Esophagus (tissue), 2 donors: ENCODE results near the gene SMAD6. TPM values are rescaled to one million over a fixed set of nuclear protein-coding genes. Genes with fewer than 3 reads are reported as not detected.

Experiments used
- H3K27ac ChIP-seq, 2 donors: one replicate each; pipeline ENCODE4 v1.5.1; 2013; ENCODE audit warnings: low read depth in 2 of 2, mild to moderate bottlenecking in 2 of 2, inconsistent platforms in 1 of 2, low read length in 1 of 2, moderate library complexity in 1 of 2
- H3K27me3 ChIP-seq, 2 donors: one replicate each; pipeline ENCODE4 v1.6.1; 2013; ENCODE audit warnings: low read length in 2 of 2, control low read depth in 1 of 2, mild to moderate bottlenecking in 1 of 2; ENCODE audit not compliant: insufficient read depth in 2 of 2, control insufficient read depth in 1 of 2
- H3K36me3 ChIP-seq, 2 donors: one replicate each; pipeline ENCODE4 v1.6.1; 2013; ENCODE audit warnings: low read length in 1 of 2; ENCODE audit not compliant: control insufficient read depth in 2 of 2, insufficient read depth in 2 of 2
- H3K4me1 ChIP-seq, 2 donors: one replicate each; pipeline ENCODE4 v1.6.1; 2013; ENCODE audit warnings: low read length in 1 of 2; ENCODE audit not compliant: control insufficient read depth in 2 of 2, insufficient read depth in 2 of 2
- H3K4me3 ChIP-seq, 2 donors: one replicate each; pipeline ENCODE4 v1.5.1; 2013; ENCODE audit warnings: low read length in 2 of 2, mild to moderate bottlenecking in 2 of 2, low read depth in 1 of 2, moderate library complexity in 1 of 2
- H3K9me3 ChIP-seq, 2 donors: one replicate each; pipeline ENCODE4 v1.6.1; 2013; ENCODE audit warnings: mild to moderate bottlenecking in 2 of 2, low read depth in 1 of 2, low read length in 1 of 2, moderate library complexity in 1 of 2; ENCODE audit not compliant: control insufficient read depth in 2 of 2, insufficient read depth in 1 of 2
- WGBS, 2 donors: extraction: QIAGEN DNeasy Blood & Tissue Kit; methylation state at CpG; one replicate each; pipeline ENCODE4 v1.1.7; 2013; 5-methylcytosine and 5-hydroxymethylcytosine counted together
- polyA plus RNA-seq, 2 donors: library from polyadenylated mRNA; stranded (reverse); fragments of 200-250 nt; gene quantifications; one replicate each; pipeline ENCODE4 v1.2.3, GENCODE V29; 2013
- donor health status: healthy with polysubstance abuse.
- donor health status: Bipolar disorder and iron deficiency.

Gene SMAD6
- polyA plus RNA-seq, 2 donors, result 0.75 to 1.6 TPM

- H3K4me1 ChIP-seq, result peaks cover 0 to 1% of the 10 kb centered on the region in 2 donors
- no peaks in the 10 kb centered on the region for H3K36me3 ChIP-seq
- H3K27me3 ChIP-seq, result no peaks in the 10 kb centered on the region
- no peaks in the 10 kb centered on the region for H3K9me3 ChIP-seq
- peak overlapping the region; percentile 51 to 63 for H3K4me3 ChIP-seq
- 9 to 10% methylated on average over 13 of the region's 13 CpGs for WGBS, 2 donors
- peak overlapping the region; percentile 37 to 77 for H3K27ac ChIP-seq
Measured at GRCh38 chr15:66700412-66700801, 1.6 kb upstream of the SMAD6 start.

- no peaks in the 10 kb centered on the region for H3K27me3 ChIP-seq
- no peaks in the 10 kb centered on the region for H3K36me3 ChIP-seq
- no peaks in the 10 kb centered on the region for H3K9me3 ChIP-seq
- WGBS, 2 donors, result 1 to 2% methylated on average over 44 to 68 of the region's 68 CpGs
- H3K4me1 ChIP-seq, result peaks cover under 1 to 1% of the 10 kb centered on the region in 2 donors
- peak overlapping the region; percentile 76 to 77 for H3K27ac ChIP-seq
- H3K4me3 ChIP-seq, result peak overlapping the region; percentile 57 to 63
Measured at GRCh38 chr15:66700802-66701421, 1.1 kb upstream of the SMAD6 start.

- Histone ChIP-seq H3K9me3 (no peaks in the 10 kb centered on the region), H3K36me3 (no peaks in the 10 kb centered on the region), H3K27me3 (no peaks in the 10 kb centered on the region), H3K4me1 (peaks cover 1 to 6% of the 10 kb centered on the region in 2 donors), H3K27ac (peak overlapping the region; percentile 76 to 77), H3K4me3 (peak overlapping the region; percentile 57 to 63)
- 0 to 1% methylated on average over 42 to 48 of the region's 48 CpGs for WGBS, 2 donors
Measured at GRCh38 chr15:66701422-66702034, 508 bp upstream of the SMAD6 start.

- 1% methylated on average over 80 to 95 of the region's 95 CpGs for whole genome bisulfite sequencing, 2 donors
- Histone ChIP-seq H3K4me3 (peak overlapping the region; percentile 53 to 63), H3K36me3 (no peaks in the 10 kb centered on the region), H3K4me1 (peaks cover 1 to 7% of the 10 kb centered on the region in 2 donors), H3K27me3 (no peaks in the 10 kb centered on the region), H3K9me3 (no peaks in the 10 kb centered on the region), H3K27ac (peak overlapping the region in 1 of 2 donors; percentile 27)
Measured at GRCh38 chr15:66702787-66703539, 927 bp downstream of the SMAD6 start.

- Histone ChIP-seq H3K4me3 (peak overlapping the region; percentile 53 to 63), H3K27ac (peak overlapping the region; percentile 27 to 28), H3K9me3 (no peaks in the 10 kb centered on the region), H3K36me3 (no peaks in the 10 kb centered on the region), H3K4me1 (peaks cover 1 to 7% of the 10 kb centered on the region in 2 donors), H3K27me3 (no peaks in the 10 kb centered on the region)
- WGBS, 2 donors, result 0 to 1% methylated on average over 44 to 59 of the region's 59 CpGs
Measured at GRCh38 chr15:66703540-66703941, 1.5 kb downstream of the SMAD6 start.

- no peaks in the 10 kb centered on the region for H3K36me3 ChIP-seq
- H3K4me3 ChIP-seq, result peak overlapping the region; percentile 53 to 63
- 10 to 16% methylated on average over 30 of the region's 30 CpGs for WGBS, 2 donors
- no peaks in the 10 kb centered on the region for H3K27me3 ChIP-seq
- no peaks in the 10 kb centered on the region for H3K9me3 ChIP-seq
- no peak overlapping the region for H3K27ac ChIP-seq
- peaks cover 1 to 7% of the 10 kb centered on the region in 2 donors for H3K4me1 ChIP-seq
Measured at GRCh38 chr15:66704019-66704802, 2.2 kb downstream of the SMAD6 start.

GRCh38 chr15:66704803-66705153 is 2.7 kb downstream of the SMAD6 start:
- 47 to 62% methylated on average over 1 of the region's 1 CpG for WGBS, 2 donors
- no peaks in the 10 kb centered on the region for H3K36me3 ChIP-seq
- H3K9me3 ChIP-seq, result no peaks in the 10 kb centered on the region
- peaks cover 1 to 7% of the 10 kb centered on the region in 2 donors for H3K4me1 ChIP-seq
- H3K27ac ChIP-seq, result no peak overlapping the region
- peak overlapping the region; percentile 0 to 63 for H3K4me3 ChIP-seq
- H3K27me3 ChIP-seq, result no peaks in the 10 kb centered on the region

- no peaks in the 10 kb centered on the region for H3K27me3 ChIP-seq
- no peaks in the 10 kb centered on the region for H3K36me3 ChIP-seq
- H3K4me3 ChIP-seq, result no peak overlapping the region
- peak overlapping the region in 1 of 2 donors; percentile 29 for H3K27ac ChIP-seq
- H3K9me3 ChIP-seq, result no peaks in the 10 kb centered on the region
- 84 to 90% methylated on average over 6 of the region's 6 CpGs for WGBS, 2 donors
- H3K4me1 ChIP-seq, result peaks cover 1 to 7% of the 10 kb centered on the region in 2 donors
Measured at GRCh38 chr15:66705277-66706146, 3.5 kb downstream of the SMAD6 start.
